AML-193 (cell line): ENCODE measurements around the gene PDX1.

Experiments used
- DNase-seq, 2 experiments: peaks; one replicate each; lab custom pipeline; 2025; lab: John Stamatoyannopoulos, UW

The PDX1 gene

DNA sequence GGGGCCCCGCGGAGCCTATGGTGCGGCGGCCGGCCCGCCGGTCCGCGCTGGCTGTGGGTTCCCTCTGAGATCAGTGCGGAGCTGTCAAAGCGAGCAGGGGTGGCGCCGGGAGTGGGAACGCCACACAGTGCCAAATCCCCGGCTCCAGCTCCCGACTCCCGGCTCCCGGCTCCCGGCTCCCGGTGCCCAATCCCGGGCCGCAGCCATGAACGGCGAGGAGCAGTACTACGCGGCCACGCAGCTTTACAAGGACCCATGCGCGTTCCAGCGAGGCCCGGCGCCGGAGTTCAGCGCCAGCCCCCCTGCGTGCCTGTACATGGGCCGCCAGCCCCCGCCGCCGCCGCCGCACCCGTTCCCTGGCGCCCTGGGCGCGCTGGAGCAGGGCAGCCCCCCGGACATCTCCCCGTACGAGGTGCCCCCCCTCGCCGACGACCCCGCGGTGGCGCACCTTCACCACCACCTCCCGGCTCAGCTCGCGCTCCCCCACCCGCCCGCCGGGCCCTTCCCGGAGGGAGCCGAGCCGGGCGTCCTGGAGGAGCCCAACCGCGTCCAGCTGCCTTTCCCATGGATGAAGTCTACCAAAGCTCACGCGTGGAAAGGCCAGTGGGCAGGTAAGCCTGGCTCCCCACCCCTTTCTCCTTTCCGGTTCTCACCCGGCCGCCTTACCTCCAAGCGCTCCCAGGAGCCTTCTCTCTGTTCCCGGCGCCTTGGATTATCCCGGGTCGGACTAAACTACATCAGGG, at the start of gene PDX1:
Gene PDX1 (plus strand): TSS at position 67 of the 743 bp plus-strand sequence. CDS start 139 bp downstream, at position 206.
- DNase-seq = no peak

DNA sequence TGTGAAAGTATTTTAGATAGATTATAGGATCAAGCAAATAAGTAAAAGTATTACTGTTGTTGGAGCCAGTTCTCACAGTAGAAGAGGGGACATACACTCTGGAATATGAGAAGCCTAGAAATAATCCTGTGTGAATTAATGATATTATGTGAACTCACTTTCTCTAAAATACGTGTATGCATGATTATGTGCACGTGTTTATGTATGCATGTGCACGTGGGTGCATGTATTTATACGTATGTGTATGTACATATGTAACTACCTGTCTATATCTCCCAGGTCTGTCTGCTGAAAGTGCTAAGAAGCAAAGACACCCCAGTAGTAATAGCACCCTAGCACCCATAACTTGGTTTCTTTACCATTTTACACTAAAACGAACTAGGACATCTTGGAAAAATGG, 41.5 kb upstream of the PDX1 start:
- no peak for DNase-seq

DNA sequence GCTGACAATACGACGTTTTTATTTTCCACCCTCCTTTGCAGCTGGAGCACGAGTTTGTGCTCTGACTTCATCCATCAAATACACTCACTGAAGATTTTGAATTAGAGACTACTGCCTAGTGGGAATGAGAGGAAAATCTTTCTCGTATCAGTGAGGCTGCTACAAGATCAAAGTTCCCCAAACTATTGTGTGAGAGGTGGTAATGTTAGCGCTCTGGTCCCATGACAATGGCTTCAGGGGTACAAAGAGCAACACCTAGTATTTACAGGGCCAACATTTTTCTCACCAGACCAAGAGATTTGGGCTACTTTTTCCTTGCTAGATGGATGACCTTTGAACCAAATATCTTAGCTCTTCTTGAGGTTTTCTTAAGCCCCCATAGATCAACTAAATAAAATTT, 30.3 kb upstream of the PDX1 start:
- no peak for DNase-seq

DNA sequence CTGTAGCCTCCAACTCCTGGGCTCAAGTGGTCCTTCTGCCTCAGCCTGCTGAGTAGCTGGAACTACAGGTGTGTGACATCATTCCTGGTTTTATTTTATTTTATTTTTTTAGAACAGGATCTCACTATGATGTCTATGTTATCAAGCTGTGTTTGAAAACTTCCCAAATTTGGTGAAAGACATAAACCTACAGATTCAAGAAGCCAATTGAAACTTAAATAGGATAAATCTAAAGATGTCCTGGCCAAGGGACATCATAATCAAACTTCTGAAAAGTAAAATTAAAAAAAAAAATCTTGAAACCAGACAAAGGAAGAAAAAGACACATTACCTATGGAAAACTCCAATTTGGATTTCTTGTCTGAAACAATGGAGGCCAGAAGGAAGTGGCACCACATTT, 23.1 kb upstream of the PDX1 start:
- DNase-seq = no peak

DNA sequence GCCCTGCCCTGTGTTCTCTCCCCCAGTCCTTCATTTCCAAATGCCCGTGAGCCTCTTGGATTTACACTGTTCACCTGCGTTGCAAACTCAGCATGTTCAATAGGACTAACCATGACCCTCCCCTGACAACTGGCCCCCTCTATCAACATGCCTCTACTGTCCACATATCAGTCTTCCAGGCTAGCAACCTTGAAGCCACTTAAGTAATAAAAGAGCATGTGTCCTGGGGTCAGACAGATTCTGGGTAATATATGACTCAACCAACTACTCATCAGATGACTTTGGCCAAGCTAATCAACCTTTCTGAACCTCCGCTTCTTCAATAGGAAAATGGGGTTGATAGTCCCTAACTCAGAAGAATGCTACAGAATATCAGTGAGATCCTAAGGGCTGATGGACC, 15.1 kb upstream of the PDX1 start:
- no peak for DNase-seq

DNA sequence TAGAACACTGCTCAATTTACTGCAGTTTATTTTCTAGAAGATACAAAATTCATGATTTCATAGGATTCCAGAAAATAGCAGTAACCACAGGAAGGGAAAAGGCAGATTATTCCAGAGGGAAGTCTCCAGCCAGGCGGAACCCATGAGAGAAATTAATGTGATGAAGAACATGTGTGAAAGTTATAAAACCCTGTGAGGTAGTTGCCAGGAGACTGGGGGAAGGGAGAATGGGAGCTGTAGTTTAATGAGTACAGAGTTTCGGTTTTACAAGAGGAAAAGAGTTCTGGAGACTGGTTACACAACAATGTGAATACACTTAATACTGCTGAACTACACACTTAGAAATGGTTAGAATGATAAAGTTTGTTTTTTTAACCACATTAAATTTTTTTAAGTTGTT, 14.2 kb upstream of the PDX1 start:
- no peak for DNase-seq

DNA sequence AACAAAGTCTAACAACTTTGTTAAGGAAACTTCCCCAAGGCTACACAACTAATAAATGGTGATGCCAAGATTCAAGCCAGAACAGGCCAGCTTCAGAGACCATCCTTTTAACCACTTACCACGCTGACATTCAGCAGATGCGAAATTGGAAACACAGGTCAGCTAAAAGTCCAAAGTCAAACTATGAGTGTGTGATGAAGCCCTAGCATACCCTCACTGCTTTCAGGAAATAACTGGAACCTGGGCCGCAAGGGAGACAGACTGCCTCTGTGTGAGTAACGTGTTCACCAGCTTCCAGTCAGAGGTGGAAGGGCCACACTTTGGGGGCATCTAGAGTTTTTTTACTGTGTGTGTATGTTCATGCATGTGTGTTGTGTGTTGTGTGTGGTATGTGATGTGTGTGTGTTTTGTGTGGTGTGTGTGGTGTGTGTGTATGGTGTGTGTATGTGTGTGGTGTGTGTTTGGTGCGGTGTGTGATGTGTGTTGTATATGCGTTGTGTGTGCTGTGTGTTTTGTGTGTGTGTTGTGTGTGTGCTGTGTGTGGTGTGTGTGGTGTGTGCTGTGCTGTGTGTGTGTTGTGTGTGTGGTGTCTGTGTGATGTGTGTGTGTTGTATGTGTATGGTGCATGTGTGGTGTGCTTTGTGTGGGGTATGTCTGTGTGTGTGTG, 12.5 kb upstream of the PDX1 start:
- no peak for DNase-seq

DNA sequence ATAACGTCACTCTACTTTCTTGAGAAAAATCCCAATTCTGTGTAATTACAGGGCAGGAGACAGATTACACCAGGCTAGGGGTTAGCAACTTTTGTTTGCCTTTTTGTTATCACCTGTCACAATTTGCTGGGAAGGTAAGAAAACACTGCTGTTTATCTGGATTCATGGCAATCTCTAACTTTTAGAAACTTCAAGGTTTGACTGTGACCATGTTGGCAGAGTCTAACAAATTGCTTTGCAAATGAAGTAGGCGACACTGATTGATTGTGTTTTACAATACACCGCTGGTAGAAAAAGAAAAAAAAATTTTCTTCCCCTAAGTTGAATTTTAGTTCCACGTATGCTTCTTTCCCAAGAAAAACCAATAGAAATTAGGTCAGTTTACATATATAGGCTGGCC, 10.4 kb upstream of the PDX1 start:
- no peak for DNase-seq

DNA sequence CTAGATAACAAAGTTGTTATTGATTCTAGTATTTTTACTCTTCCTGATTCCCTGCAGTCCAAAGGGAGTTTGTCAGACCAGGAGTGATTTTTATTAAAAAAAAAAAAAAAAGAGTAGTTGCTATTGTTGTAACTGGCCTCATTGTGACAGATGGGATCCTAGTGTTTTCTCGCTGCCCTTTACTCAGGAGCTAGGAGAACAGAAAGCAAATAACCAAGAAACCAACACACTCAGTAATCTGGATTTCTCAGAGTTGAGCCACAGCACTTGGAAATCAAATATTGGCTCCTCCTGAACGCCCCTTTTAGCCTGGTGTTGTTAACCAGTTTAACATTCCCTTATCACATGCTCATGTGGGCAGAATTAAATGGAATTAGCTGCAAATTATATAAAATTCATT, 8.3 kb upstream of the PDX1 start:
- no peak for DNase-seq

DNA sequence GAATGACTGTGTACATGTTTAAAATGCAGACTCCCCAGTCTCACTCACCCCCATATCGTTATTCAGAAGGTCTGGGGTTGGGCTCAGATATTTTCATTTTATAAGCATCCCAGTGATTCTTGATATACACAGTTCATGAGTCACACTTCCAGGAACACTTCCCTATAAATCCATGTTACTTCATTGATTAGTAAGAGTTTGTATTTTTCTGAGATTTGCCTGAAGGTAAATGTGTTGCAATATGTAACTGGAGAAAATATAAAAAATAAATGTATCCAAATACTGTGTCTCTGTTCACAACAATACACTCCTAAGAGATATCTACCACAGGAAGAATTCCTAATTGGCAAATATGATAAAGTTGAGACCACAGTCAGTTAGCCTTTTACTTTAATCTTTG, 6.6 kb upstream of the PDX1 start:
- DNase-seq = no peak

DNA sequence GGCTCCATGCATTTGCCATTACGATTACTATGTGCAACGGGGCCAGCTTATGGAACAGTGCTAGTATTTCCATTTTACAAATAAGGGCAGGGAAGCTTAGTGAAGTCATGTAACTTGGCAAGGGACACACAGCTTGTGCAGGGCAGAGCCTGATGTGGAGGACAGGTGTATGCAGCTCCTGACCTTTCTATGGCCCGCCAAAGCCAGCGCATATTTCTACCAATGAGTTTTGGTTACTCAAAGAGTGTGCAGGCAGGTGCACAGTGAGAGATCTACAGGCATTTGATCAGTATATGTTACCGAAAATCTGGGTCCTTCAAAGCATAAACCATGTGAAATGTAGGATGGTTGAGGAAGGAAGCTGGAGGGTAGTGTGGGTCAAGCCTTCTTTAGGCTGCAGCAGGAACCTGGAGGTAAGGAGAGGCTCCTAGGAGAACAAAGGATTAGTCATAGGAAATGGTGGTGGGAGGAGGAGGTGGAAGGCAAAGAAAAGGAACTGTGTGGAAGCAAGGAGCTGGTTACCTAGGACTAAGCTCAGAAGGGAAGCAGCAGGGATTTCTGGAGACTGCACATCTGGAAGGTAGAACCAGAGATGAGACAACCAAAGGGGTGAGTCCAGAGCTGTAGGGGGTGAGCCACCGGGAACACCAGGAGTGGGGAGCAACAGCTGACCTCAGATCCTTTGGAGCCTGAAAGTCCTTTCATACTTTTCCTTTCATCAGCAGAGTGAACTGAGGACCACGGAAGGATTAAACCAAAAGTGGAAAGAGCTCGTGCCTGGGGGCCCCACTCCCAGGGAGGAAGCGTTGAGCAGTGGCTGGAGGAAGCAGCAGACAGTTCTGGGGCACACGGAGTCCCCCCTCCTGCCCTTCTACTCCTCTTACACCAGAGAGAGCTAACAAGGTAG, 4.2 kb upstream of the PDX1 start:
- DNase-seq = no peak

DNA sequence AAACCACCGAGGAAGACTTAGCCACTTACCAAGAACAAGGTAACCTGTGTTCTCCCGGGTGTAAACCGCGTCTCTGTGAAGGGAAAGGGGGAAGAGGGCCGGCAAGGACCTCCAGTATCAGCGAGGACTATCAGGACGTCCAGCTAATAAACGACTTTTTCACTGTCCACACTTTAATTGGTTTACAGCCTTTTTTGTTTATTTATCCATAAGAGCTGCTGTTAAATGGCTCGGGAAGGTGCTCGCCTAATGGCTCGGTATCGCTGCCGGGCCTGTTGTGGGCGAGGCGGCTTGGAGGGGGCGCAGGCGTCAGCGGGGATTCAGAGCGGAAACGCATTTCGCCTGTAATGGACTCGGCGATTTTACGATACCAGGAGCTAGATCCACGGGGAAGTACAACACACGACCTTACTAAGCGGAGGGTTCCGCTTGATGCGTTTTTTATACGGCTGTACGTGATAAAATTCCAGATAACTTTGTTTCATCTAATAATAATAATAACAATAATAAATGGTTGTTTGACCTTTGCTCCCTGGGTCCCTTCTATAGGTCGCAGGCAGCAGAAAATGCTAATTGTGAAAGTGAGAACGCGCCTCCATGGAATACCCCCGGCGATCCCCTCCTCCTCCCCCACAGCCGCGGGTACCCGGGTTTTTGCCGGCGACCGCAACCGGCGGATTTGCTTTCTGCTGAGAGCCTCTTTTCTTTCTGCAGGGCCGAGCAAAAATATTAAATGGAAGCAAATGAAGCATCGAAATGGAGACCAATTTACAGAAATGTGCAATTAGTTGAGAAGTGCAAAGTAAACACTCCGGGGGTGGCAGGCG, 2.5 kb upstream of the PDX1 start:
- no peak for DNase-seq

DNA sequence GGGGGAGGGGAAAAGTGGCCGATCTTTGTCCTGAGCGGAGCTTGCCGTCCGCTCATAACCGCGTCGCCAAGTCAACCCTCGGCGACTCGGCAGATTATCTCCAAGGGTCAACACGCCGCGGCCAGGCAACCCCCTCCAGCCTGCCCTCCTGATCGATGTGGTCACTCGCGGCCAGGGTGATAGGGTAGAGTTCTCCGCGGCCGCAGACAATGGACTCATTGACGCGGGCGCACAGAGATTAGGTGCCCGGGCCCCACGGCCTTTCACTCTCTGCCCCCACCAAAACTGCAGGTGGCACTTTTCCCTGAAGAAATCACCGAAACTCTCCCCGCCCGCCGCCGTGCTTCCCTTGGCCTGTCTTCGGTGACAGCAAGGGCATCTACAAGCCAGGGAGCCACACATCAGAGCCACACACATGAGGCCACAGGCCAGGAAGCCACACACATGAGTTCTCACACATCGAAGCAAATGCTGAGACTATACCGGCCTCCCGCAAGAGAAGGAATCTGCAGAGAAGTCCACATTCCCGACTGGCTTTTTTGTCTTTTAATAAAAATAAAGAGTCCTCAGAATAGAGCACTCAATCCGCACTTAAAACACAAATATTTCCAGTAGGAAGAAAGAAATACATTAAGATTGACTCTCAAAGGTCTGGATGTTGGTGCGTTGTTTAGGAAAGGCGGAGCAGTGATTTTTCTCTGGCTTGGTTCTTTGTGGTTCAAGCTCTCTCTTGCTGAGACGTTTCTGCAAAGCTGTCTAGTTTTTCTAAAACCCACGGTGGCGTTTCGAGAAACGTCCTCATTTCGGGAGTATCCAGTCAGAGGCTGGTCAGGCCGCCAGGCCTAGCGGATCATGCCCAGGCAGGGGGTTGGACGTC, 1.5 kb upstream of the PDX1 start:
- no peak for DNase-seq

DNA sequence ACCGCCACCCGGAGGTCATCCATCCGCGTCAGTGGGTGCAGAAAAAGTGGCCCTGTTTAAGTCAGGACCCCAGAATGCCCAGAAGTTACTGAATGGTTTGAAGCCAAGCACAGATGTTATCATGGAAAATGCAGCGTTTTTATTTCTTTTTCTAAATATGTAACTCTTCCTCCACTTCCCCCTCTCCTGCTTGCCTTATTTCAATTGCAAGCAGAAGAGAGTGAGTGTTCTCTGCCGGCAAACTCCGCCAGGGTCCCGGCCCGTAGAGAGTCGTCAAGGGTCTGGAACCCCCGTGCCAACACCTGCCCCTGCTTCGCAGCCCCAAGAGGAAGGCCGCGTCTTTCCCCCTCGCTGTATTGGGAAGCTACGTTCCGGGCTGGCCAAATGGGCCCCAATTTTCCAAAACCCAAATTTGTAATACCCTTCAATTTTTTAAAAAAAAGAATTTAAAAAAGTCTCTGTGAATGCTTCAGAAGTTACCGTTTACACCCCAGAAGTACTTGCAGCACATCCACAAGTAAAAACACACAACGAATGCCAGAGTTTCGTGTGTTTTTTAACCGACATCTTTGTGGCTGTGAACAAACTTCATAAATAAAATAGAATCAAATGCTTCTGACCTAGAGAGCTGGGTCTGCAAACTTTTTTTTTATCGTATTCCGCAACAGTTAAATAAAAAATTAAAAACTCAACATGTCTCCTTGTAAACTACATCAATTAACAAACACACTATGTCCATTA, 712 bp upstream of the PDX1 start:
- no peak for DNase-seq

DNA sequence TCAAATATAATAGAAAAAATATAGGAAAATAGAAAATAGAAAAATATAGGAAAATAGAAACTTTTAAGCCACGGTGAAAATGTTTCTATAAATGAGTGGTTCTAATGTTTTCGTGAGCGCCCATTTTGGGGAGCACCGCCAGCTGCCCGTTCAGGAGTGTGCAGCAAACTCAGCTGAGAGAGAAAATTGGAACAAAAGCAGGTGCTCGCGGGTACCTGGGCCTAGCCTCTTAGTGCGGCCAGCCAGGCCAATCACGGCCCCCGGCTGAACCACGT, 204 bp upstream of the PDX1 start:
- no peak for DNase-seq

DNA sequence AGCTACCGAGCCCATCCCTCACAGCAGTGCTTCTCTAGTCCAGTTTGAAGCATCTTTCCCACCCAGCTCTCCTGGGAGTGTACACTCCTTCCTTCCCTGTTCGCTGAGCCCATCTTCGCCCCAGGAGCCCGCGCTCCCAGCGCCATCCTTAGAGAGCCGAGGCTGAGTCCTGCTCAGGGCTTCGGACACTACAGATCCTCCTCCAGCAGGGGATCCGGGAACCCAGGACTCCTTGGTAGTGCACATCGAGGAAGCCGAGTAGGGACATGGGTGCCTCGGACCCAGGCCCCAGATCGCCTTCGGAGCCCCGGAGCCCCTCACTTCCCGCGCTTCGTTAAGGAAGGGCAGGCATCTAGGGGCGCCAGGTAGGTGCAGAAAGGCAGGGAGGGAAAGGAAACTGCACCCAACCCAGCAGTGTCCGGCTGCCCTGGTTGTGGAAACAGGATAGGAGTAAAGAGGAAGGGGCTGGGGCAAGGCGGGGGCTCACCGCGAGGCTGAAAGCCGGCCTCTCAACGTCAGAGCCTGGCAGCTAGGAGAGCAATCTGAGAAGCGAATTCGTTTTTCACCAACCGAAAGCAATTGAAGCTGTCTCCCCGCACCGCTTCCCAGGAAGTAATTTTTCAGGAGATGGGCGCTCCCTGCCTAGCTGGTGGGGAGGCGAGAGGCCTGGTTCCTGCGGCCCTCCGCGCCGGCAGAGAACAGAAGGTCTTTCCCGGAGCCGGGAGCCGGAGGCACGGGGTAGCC, 1.0 kb downstream of the PDX1 start:
- no peak for DNase-seq

DNA sequence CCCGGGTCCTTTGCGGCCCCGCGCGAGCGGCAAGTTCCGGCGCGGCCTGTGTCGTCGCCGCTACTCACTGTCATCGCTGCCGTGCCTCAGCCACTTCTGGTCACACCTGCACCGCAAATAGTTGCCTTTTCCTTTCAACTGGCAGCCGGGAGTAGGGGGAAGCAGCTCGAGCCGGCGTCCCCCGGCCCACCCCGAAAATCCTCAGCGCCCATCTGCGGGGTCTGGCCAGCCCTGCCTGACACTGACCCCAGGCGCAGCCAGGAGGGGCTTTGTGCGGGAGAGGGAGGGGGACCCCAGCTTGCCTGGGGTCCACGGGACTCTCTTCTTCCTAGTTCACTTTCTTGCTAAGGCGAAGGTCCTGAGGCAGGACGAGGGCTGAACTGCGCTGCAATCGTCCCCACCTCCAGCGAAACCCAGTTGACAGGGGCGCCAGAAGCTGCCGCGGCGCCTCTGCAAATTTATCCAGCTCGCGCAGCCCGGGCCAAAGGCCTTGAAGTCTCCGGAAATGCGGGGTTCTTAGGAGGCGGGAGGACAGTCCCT, 1.7 kb downstream of the PDX1 start:
- no peak for DNase-seq

DNA sequence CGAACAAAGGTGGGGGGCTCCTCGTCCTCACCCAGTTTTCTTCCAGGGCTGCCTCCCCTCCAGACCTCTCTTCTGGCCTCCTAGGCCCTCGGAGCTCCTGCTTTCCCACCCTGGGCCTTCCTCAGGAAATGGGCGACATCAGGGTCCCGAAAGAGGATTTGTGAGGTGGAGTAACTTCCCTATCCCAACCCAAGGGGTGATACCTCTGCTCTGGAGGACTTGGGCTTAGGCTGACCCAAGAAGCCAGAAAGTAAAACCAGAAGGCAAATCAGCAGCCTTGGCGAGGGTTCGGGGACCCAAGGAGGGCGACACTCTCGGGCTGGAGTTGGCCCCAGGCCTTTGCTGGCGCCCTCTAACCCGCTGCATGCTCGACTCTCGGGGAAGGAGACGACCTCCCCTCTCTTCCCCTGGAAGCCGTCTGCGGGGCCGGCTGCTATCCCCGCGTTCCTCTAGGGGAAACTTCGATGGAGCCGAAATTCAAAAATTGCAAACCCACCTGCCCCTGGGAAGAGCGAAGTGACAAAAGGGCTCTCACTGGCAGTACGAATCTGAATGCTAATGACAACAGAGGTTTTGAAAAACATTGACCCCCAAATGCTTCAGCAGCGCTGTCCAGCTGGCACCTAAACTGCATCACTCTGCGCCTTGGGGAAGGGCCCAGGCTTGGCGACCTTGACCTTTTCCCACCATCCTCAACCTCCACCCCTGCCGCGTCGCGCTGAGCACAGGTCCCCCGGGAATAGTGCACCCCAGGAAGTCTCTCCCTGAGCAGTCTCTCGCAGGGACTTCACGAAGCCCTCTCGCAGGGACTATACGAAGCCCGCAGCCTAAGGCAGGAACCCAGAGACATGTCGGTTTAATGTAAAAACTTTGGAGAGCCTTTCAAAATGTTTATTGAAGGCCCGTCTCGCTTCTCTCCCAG, 2.4 kb downstream of the PDX1 start:
- DNase-seq = no peak
